Endodermal cell (in vitro differentiated cells): ENCODE results near the gene PTCHD1. TPM values are rescaled to one million over a fixed set of nuclear protein-coding genes. Genes with fewer than 3 reads are reported as not detected.

Source experiments
- DNase-seq: peaks from one replicate; pipeline ENCODE4 v3.0.0-alpha.2; 2017
- H3K27ac ChIP-seq: 2 replicates; pipeline ENCODE4 v1.5.1; 2013; ENCODE audit warnings: mild to moderate bottlenecking, low read depth, low read length, moderate library complexity
- H3K27me3 ChIP-seq: 2 replicates; pipeline ENCODE4 v1.6.1; 2013; ENCODE audit warnings: mild to moderate bottlenecking, low read length, moderate library complexity; ENCODE audit not compliant: insufficient read depth, control insufficient read depth, poor library complexity, severe bottlenecking
- H3K36me3 ChIP-seq: 2 replicates; pipeline ENCODE4 v1.7.0; 2013; ENCODE audit warnings: mild to moderate bottlenecking, low read length, moderate library complexity; ENCODE audit not compliant: control insufficient read depth, insufficient read depth
- H3K4me1 ChIP-seq: one replicate; pipeline ENCODE4 v1.7.0; 2013; ENCODE audit warnings: low read length; ENCODE audit not compliant: control insufficient read depth, insufficient read depth
- H3K4me3 ChIP-seq: 2 replicates; pipeline ENCODE4 v1.5.1; 2013; ENCODE audit warnings: mild to moderate bottlenecking, low read length, moderate library complexity
- H3K9ac ChIP-seq: 2 replicates; pipeline ENCODE4 v1.6.1; 2013; ENCODE audit warnings: mild to moderate bottlenecking, low read length, moderate library complexity; ENCODE audit not compliant: poor library complexity, severe bottlenecking; ENCODE audit errors: extremely low read depth
- H3K9me3 ChIP-seq: 2 replicates; pipeline ENCODE4 v1.6.1; 2013; ENCODE audit warnings: mild to moderate bottlenecking, low read length, moderate library complexity; ENCODE audit not compliant: control insufficient read depth
- H3K27ac Mint-ChIP-seq: 2 replicates; pipeline ENCODE4 v1.8.0; 2020; ENCODE audit warnings: mixed read lengths
- H3K27me3 Mint-ChIP-seq: 2 replicates; pipeline ENCODE4 v1.8.0; 2021; ENCODE audit warnings: mild to moderate bottlenecking, mixed read lengths; ENCODE audit not compliant: insufficient read depth
- H3K36me3 Mint-ChIP-seq: 2 replicates; pipeline ENCODE4 v1.8.0; 2020; ENCODE audit warnings: low read depth, mixed read lengths
- H3K4me1 Mint-ChIP-seq: 2 replicates; pipeline ENCODE4 v1.8.0; 2020; ENCODE audit warnings: mixed read lengths
- H3K4me3 Mint-ChIP-seq: 2 replicates; pipeline ENCODE4 v1.8.0; 2020; ENCODE audit warnings: mild to moderate bottlenecking, moderate library complexity, mixed read lengths
- H3K9me3 Mint-ChIP-seq: 2 replicates; pipeline ENCODE4 v1.8.0; 2020; ENCODE audit warnings: mild to moderate bottlenecking, mixed read lengths
- WGBS, 2 experiments: methylation state at CpG; one replicate each; pipeline versions ENCODE4 v1.1.5 to v1.1.7; 2013; ENCODE audit warnings: missing lambda C conversion rate in 2 of 2, mixed read lengths in 1 of 2; ENCODE audit not compliant: insufficient coverage in 1 of 2, insufficient read length in 1 of 2; 5-methylcytosine and 5-hydroxymethylcytosine counted together
- total RNA-seq, 2 donors: library from RNA; stranded (reverse); fragmentation: NEBNext Ultra II Directional in 1 of 2; extraction: Animal tissue kit (Norgen Biotek cat#: 25700) in 1 of 2; gene quantifications; 2 replicates in 1 of 2; 3 replicates in 1 of 2; pipeline ENCODE4 v1.2.1, GENCODE V29; 2021
- TF ChIP-seq, protein P1 (sequence below): fragments of 200-600 bp; sonication (generic); conservative IDR thresholded peaks from 2 replicates; pipeline ENCODE4 v1.5.0; 2021; ENCODE audit warnings: antibody characterized with exemption, mild to moderate bottlenecking

Gene PTCHD1
- total RNA-seq, 2 donors from 2014 or later = 0.92 to 0.95 TPM

DNA sequence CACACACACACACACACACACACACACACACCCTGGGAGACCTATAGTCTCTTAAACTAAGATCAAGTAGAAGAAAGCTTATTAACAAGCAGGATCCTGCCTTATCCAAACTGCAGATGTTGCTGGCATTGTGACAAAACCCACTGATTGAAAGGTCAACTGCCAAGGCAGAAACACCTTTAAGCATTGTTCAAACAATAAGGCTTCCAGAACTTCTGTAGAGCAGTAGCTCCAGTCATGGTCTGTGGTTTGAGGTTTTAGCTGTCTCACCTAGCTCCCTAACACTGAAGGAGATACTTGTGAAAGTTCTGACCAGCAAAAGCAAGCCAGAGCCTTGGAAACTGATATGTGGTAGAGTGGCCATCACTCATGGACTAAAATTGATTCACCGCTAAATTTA is 59.8 kb downstream of the PTCHD1 start:
- TF ChIP-seq, protein P1, sequence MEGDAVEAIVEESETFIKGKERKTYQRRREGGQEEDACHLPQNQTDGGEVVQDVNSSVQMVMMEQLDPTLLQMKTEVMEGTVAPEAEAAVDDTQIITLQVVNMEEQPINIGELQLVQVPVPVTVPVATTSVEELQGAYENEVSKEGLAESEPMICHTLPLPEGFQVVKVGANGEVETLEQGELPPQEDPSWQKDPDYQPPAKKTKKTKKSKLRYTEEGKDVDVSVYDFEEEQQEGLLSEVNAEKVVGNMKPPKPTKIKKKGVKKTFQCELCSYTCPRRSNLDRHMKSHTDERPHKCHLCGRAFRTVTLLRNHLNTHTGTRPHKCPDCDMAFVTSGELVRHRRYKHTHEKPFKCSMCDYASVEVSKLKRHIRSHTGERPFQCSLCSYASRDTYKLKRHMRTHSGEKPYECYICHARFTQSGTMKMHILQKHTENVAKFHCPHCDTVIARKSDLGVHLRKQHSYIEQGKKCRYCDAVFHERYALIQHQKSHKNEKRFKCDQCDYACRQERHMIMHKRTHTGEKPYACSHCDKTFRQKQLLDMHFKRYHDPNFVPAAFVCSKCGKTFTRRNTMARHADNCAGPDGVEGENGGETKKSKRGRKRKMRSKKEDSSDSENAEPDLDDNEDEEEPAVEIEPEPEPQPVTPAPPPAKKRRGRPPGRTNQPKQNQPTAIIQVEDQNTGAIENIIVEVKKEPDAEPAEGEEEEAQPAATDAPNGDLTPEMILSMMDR = no peak
- no peak overlapping the region for H3K9ac ChIP-seq
- H3K4me1 ChIP-seq = no peaks in the 10 kb centered on the region
- 100% methylated on average over 1 of the region's 1 CpG; no CpG with 5 or more reads in 1 of the 2 experiments for WGBS, 2 experiments
- H3K9me3 ChIP-seq = no peaks in the 10 kb centered on the region
- no peak overlapping the region for H3K4me3 ChIP-seq
- no peaks in the 10 kb centered on the region for H3K36me3 Mint-ChIP-seq
- H3K4me3 Mint-ChIP-seq = no peak overlapping the region
- no peak overlapping the region for H3K27ac Mint-ChIP-seq
- H3K36me3 ChIP-seq = no peaks in the 10 kb centered on the region
- H3K9me3 Mint-ChIP-seq = no peaks in the 10 kb centered on the region
- no peaks in the 10 kb centered on the region for H3K27me3 ChIP-seq
- DNase-seq = no peak
- H3K4me1 Mint-ChIP-seq = no peaks in the 10 kb centered on the region
- H3K27me3 Mint-ChIP-seq = no peaks in the 10 kb centered on the region
- H3K27ac ChIP-seq = no peak overlapping the region

DNA sequence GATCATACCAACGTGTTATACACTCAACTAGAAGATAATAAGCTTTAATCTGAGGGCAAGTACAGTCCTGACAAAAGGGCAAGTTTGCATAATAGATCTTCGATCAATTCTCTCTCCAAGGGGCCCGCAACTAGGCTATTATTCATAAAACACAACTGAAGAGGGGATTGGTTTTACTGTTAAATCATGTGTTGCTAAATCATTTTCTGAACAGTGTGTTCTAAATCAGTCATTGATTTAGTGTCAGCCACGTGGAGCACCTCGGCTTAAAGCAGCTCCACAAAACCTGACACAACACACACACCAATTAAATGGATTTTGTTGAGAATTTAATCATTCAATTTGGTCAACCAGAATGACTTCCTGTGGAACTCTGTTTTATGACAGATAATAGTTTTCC is 61.6 kb downstream of the PTCHD1 start:
- Histone ChIP-seq H3K27me3 (no peaks in the 10 kb centered on the region), H3K4me3 (no peak overlapping the region), H3K27ac (no peak overlapping the region), H3K36me3 (no peaks in the 10 kb centered on the region), H3K9me3 (no peaks in the 10 kb centered on the region), H3K4me1 (no peaks in the 10 kb centered on the region), H3K9ac (no peak overlapping the region)
- Mint-ChIP-seq H3K9me3 (no peaks in the 10 kb centered on the region), H3K27ac (no peak overlapping the region), H3K36me3 (no peaks in the 10 kb centered on the region), H3K4me3 (no peak overlapping the region), H3K4me1 (no peaks in the 10 kb centered on the region), H3K27me3 (no peaks in the 10 kb centered on the region)
- no peak for DNase-seq
- WGBS, 2 experiments = 85% methylated on average over 3 of the region's 5 CpGs; no CpG with 5 or more reads in 1 of the 2 experiments
- TF ChIP-seq, protein P1 = no peak

DNA sequence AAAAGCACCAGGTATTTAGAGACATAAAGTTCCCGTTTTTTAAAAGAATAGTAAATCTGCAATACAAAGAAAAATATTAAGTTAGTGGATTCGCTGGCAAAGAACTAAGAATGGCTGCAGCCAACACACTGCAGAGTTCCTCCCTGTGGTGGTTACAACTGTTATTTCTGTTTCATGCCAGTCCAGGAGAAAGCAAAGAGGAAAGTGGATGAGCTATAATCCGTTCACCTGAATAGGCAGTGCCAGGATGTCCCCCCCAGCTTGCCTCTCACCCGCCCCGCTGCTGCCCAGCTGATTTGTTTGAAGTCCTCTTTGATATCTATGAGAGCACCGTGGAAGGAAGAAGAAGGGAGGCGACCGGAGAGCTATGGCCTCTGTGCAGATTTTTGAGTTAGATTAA is 63.9 kb downstream of the PTCHD1 start:
- Mint-ChIP-seq H3K27ac (no peak overlapping the region), H3K4me1 (no peaks in the 10 kb centered on the region), H3K36me3 (no peaks in the 10 kb centered on the region), H3K9me3 (no peaks in the 10 kb centered on the region), H3K27me3 (no peaks in the 10 kb centered on the region), H3K4me3 (no peak overlapping the region)
- H3K36me3 ChIP-seq = no peaks in the 10 kb centered on the region
- WGBS, 2 experiments = 87 to 89% methylated on average over 3 to 8 of the region's 8 CpGs
- TF ChIP-seq, protein P1 = no peak
- no peaks in the 10 kb centered on the region for H3K27me3 ChIP-seq
- no peak overlapping the region for H3K9ac ChIP-seq
- DNase-seq = no peak
- H3K4me3 ChIP-seq = no peak overlapping the region
- H3K27ac ChIP-seq = no peak overlapping the region
- H3K9me3 ChIP-seq = no peaks in the 10 kb centered on the region
- H3K4me1 ChIP-seq = no peaks in the 10 kb centered on the region
